Activated CD8-positive, alpha-beta memory T cell treated with anti-CD3 and anti-CD28 coated beads, Interleukin-2, amount 50 U/mL, for 4 hours (primary cell): ENCODE measurements around the gene PLCG1.

Experiments
- DNase-seq: peaks from one replicate; pipeline ENCODE4 v3.0.0-alpha.2; 2020

PLCG1 gene

GRCh38 chr20:41145317-41145716, 8.0 kb downstream of the PLCG1 start:
- DNase-seq: peak; percentile 11

GRCh38 chr20:41145821-41146620, 8.7 kb downstream of the PLCG1 start:
- peak; percentile 7 for DNase-seq

- DNase-seq: no peak
These were observed 10.4 kb downstream of the PLCG1 start for GRCh38 chr20:41147767-41148191.

GRCh38 chr20:41148942-41149341, 11.6 kb downstream of the PLCG1 start:
- DNase-seq: no peak

- no peak for DNase-seq
These were observed 13.3 kb downstream of the PLCG1 start for GRCh38 chr20:41150664-41151063.

- DNase-seq: no peak
These were observed 14.0 kb downstream of the PLCG1 start for GRCh38 chr20:41151134-41151869.

GRCh38 chr20:41152108-41152757, 14.9 kb downstream of the PLCG1 start:
- no peak for DNase-seq

- no peak for DNase-seq
These were observed 17.3 kb downstream of the PLCG1 start for GRCh38 chr20:41154436-41155176.

GRCh38 chr20:41155261-41155660, 17.9 kb downstream of the PLCG1 start:
- no peak for DNase-seq

GRCh38 chr20:41158082-41158625, 20.8 kb downstream of the PLCG1 start:
- DNase-seq: no peak

- no peak for DNase-seq
These were observed 22.2 kb downstream of the PLCG1 start for GRCh38 chr20:41159547-41159946.

GRCh38 chr20:41160686-41161085, 23.3 kb downstream of the PLCG1 start:
- no peak for DNase-seq

GRCh38 chr20:41161886-41162285, 24.5 kb downstream of the PLCG1 start:
- no peak for DNase-seq

GRCh38 chr20:41162396-41162795, 25.1 kb downstream of the PLCG1 start:
- DNase-seq: no peak

GRCh38 chr20:41163821-41164220, 26.5 kb downstream of the PLCG1 start:
- DNase-seq: no peak

- no peak for DNase-seq
These were observed 27.9 kb downstream of the PLCG1 start for GRCh38 chr20:41165001-41165882.

GRCh38 chr20:41166201-41167117, 29.1 kb downstream of the PLCG1 start:
- DNase-seq: peak; percentile 6

- no peak for DNase-seq
These were observed 29.8 kb downstream of the PLCG1 start for GRCh38 chr20:41167118-41167470.

- peak; percentile 5 for DNase-seq
These were observed 30.3 kb downstream of the PLCG1 start for GRCh38 chr20:41167481-41168253.
